Measurements from ENCODE around the gene COL13A1.

COL13A1 gene

GRCh38 chr10:69938541-69938991 is 136.9 kb downstream of the COL13A1 start:
- CTCF ChIA-PET = interaction anchor here (1.0 kb wide), 1 partner anchor 24 kb away, joined by 3 read pairs; no protein-coding TSS in a partner anchor
- Histone ChIP-seq H3K4me3 (ENCODE audit: control insufficient read depth in 1 of 7, extremely low read depth in 1 of 7, insufficient read depth in 4 of 7, low read depth in 2 of 7, low read length in 6 of 7) (no peak overlapping the region), H3K27ac (ENCODE audit: insufficient read depth in 1 of 2, low read depth in 1 of 2, low read length in 2 of 2, poor library complexity in 1 of 2, severe bottlenecking in 2 of 2) (no peak overlapping the region), H3K9me3 (ENCODE audit: control extremely low read depth in 1 of 5, control insufficient read depth in 4 of 5, insufficient read depth in 2 of 5, low read depth in 1 of 5, low read length in 4 of 5) (peaks cover 0 to 18% (median 8%) of the 10 kb centered on the region in 5 experiments), H3K36me3 (ENCODE audit: control insufficient read depth in 4 of 4, insufficient read depth in 4 of 4, low read length in 3 of 4) (no peaks in the 10 kb centered on the region), H3K4me1 (ENCODE audit: control extremely low read depth in 1 of 4, control insufficient read depth in 4 of 4, insufficient read depth in 4 of 4, low read length in 3 of 4) (no peaks in the 10 kb centered on the region), H3K27me3 (replicated peaks in 2 of 5; ENCODE audit: control insufficient read depth in 4 of 5, insufficient read depth in 5 of 5, low read length in 4 of 5) (peaks cover 0 to 4% (median 0%) of the 10 kb centered on the region in 5 experiments)
- POLR2A ChIA-PET = no interaction called here
- 100% methylated on average over 2 of the region's 5 CpGs for WGBS (ENCODE audit: insufficient coverage)
- DNase-seq = no peak

GRCh38 chr10:69939061-69939460 is 137.4 kb downstream of the COL13A1 start:
- Histone ChIP-seq H3K4me3 (ENCODE audit: control insufficient read depth in 1 of 7, extremely low read depth in 1 of 7, insufficient read depth in 4 of 7, low read depth in 2 of 7, low read length in 6 of 7) (no peak overlapping the region), H3K9me3 (ENCODE audit: control extremely low read depth in 1 of 5, control insufficient read depth in 4 of 5, insufficient read depth in 2 of 5, low read depth in 1 of 5, low read length in 4 of 5) (peaks cover 0 to 18% (median 8%) of the 10 kb centered on the region in 5 experiments), H3K36me3 (ENCODE audit: control insufficient read depth in 4 of 4, insufficient read depth in 4 of 4, low read length in 3 of 4) (no peaks in the 10 kb centered on the region), H3K4me1 (ENCODE audit: control extremely low read depth in 1 of 4, control insufficient read depth in 4 of 4, insufficient read depth in 4 of 4, low read length in 3 of 4) (no peaks in the 10 kb centered on the region), H3K27me3 (replicated peaks in 2 of 5; ENCODE audit: control insufficient read depth in 4 of 5, insufficient read depth in 5 of 5, low read length in 4 of 5) (peaks cover 0 to 4% (median 0%) of the 10 kb centered on the region in 5 experiments), H3K27ac (ENCODE audit: insufficient read depth in 1 of 2, low read depth in 1 of 2, low read length in 2 of 2, poor library complexity in 1 of 2, severe bottlenecking in 2 of 2) (no peak overlapping the region)
- WGBS (ENCODE audit: insufficient coverage) = no CpG with 5 or more reads among the region's 3 CpGs
- no peak for DNase-seq
- CTCF ChIA-PET = interaction anchor here (1.0 kb wide), 1 partner anchor 24 kb away, joined by 3 read pairs; no protein-coding TSS in a partner anchor
- POLR2A ChIA-PET = no interaction called here

GRCh38 chr10:69939481-69939880 is 137.8 kb downstream of the COL13A1 start:
- no peaks in the 10 kb centered on the region for H3K36me3 ChIP-seq (ENCODE audit: control insufficient read depth in 4 of 4, insufficient read depth in 4 of 4, low read length in 3 of 4)
- no peak overlapping the region for H3K4me3 ChIP-seq (ENCODE audit: control insufficient read depth in 1 of 7, extremely low read depth in 1 of 7, insufficient read depth in 4 of 7, low read depth in 2 of 7, low read length in 6 of 7)
- peaks cover 0 to 18% (median 8%) of the 10 kb centered on the region in 5 experiments for H3K9me3 ChIP-seq (ENCODE audit: control extremely low read depth in 1 of 5, control insufficient read depth in 4 of 5, insufficient read depth in 2 of 5, low read depth in 1 of 5, low read length in 4 of 5)
- DNase-seq = no peak
- no peak overlapping the region for H3K27ac ChIP-seq (ENCODE audit: insufficient read depth in 1 of 2, low read depth in 1 of 2, low read length in 2 of 2, poor library complexity in 1 of 2, severe bottlenecking in 2 of 2)
- ChIA-PET POLR2A (no interaction called here), CTCF (interaction anchor here (1.1 kb wide), 1 partner anchor 18 kb away, joined by 3 read pairs; no protein-coding TSS in a partner anchor)
- WGBS (ENCODE audit: insufficient coverage) = 98% methylated on average over 4 of the region's 4 CpGs
- H3K27me3 ChIP-seq (replicated peaks in 2 of 5; ENCODE audit: control insufficient read depth in 4 of 5, insufficient read depth in 5 of 5, low read length in 4 of 5) = peaks cover 0 to 2% (median 0%) of the 10 kb centered on the region in 5 experiments
- no peaks in the 10 kb centered on the region for H3K4me1 ChIP-seq (ENCODE audit: control extremely low read depth in 1 of 4, control insufficient read depth in 4 of 4, insufficient read depth in 4 of 4, low read length in 3 of 4)

GRCh38 chr10:69941730-69942129 is 140.0 kb downstream of the COL13A1 start:
- peaks cover 0 to 2% (median 0%) of the 10 kb centered on the region in 5 experiments for H3K27me3 ChIP-seq (replicated peaks in 2 of 5; ENCODE audit: control insufficient read depth in 4 of 5, insufficient read depth in 5 of 5, low read length in 4 of 5)
- no peak overlapping the region for H3K27ac ChIP-seq (ENCODE audit: insufficient read depth in 1 of 2, low read depth in 1 of 2, low read length in 2 of 2, poor library complexity in 1 of 2, severe bottlenecking in 2 of 2)
- H3K9me3 ChIP-seq (ENCODE audit: control extremely low read depth in 1 of 5, control insufficient read depth in 4 of 5, insufficient read depth in 2 of 5, low read depth in 1 of 5, low read length in 4 of 5) = peaks cover 0 to 18% (median 8%) of the 10 kb centered on the region in 5 experiments
- WGBS (ENCODE audit: insufficient coverage) = 96% methylated on average over 9 of the region's 11 CpGs
- CTCF ChIA-PET = interaction anchor here (1.0 to 1.6 kb wide), 2 partner anchors 25 to 210 kb away, joined by 3 read pairs; no protein-coding TSS in a partner anchor
- H3K4me3 ChIP-seq (ENCODE audit: control insufficient read depth in 1 of 7, extremely low read depth in 1 of 7, insufficient read depth in 4 of 7, low read depth in 2 of 7, low read length in 6 of 7) = no peak overlapping the region
- DNase-seq = no peak
- no peaks in the 10 kb centered on the region for H3K36me3 ChIP-seq (ENCODE audit: control insufficient read depth in 4 of 4, insufficient read depth in 4 of 4, low read length in 3 of 4)
- no peaks in the 10 kb centered on the region for H3K4me1 ChIP-seq (ENCODE audit: control extremely low read depth in 1 of 4, control insufficient read depth in 4 of 4, insufficient read depth in 4 of 4, low read length in 3 of 4)
- POLR2A ChIA-PET = no interaction called here

GRCh38 chr10:69943292-69943820 is 141.7 kb downstream of the COL13A1 start:
- no peak overlapping the region for H3K27ac ChIP-seq (ENCODE audit: insufficient read depth in 1 of 2, low read depth in 1 of 2, low read length in 2 of 2, poor library complexity in 1 of 2, severe bottlenecking in 2 of 2)
- no peak for DNase-seq
- no peak overlapping the region for H3K4me3 ChIP-seq (ENCODE audit: control insufficient read depth in 1 of 7, extremely low read depth in 1 of 7, insufficient read depth in 4 of 7, low read depth in 2 of 7, low read length in 6 of 7)
- ChIA-PET POLR2A (no interaction called here), CTCF (interaction anchor here (1.2 to 1.6 kb wide), 2 partner anchors 16 to 27 kb away, joined by 3 to 4 read pairs; no protein-coding TSS in a partner anchor)
- no peaks in the 10 kb centered on the region for H3K4me1 ChIP-seq (ENCODE audit: control extremely low read depth in 1 of 4, control insufficient read depth in 4 of 4, insufficient read depth in 4 of 4, low read length in 3 of 4)
- 98% methylated on average over 11 of the region's 19 CpGs for WGBS (ENCODE audit: insufficient coverage)
- peaks cover 0 to 2% (median 0%) of the 10 kb centered on the region in 5 experiments for H3K27me3 ChIP-seq (replicated peaks in 2 of 5; ENCODE audit: control insufficient read depth in 4 of 5, insufficient read depth in 5 of 5, low read length in 4 of 5)
- H3K36me3 ChIP-seq (ENCODE audit: control insufficient read depth in 4 of 4, insufficient read depth in 4 of 4, low read length in 3 of 4) = no peaks in the 10 kb centered on the region
- H3K9me3 ChIP-seq (ENCODE audit: control extremely low read depth in 1 of 5, control insufficient read depth in 4 of 5, insufficient read depth in 2 of 5, low read depth in 1 of 5, low read length in 4 of 5) = peaks cover 0 to 18% (median 8%) of the 10 kb centered on the region in 5 experiments

GRCh38 chr10:69944761-69945160 is 143.1 kb downstream of the COL13A1 start:
- Histone ChIP-seq H3K27me3 (replicated peaks in 2 of 5; ENCODE audit: control insufficient read depth in 4 of 5, insufficient read depth in 5 of 5, low read length in 4 of 5) (peaks cover 0 to 2% (median 0%) of the 10 kb centered on the region in 5 experiments), H3K27ac (ENCODE audit: insufficient read depth in 1 of 2, low read depth in 1 of 2, low read length in 2 of 2, poor library complexity in 1 of 2, severe bottlenecking in 2 of 2) (no peak overlapping the region), H3K4me3 (ENCODE audit: control insufficient read depth in 1 of 7, extremely low read depth in 1 of 7, insufficient read depth in 4 of 7, low read depth in 2 of 7, low read length in 6 of 7) (no peak overlapping the region), H3K4me1 (ENCODE audit: control extremely low read depth in 1 of 4, control insufficient read depth in 4 of 4, insufficient read depth in 4 of 4, low read length in 3 of 4) (no peaks in the 10 kb centered on the region), H3K36me3 (ENCODE audit: control insufficient read depth in 4 of 4, insufficient read depth in 4 of 4, low read length in 3 of 4) (no peaks in the 10 kb centered on the region), H3K9me3 (ENCODE audit: control extremely low read depth in 1 of 5, control insufficient read depth in 4 of 5, insufficient read depth in 2 of 5, low read depth in 1 of 5, low read length in 4 of 5) (peaks cover 0 to 18% (median 8%) of the 10 kb centered on the region in 5 experiments)
- no peak for DNase-seq
- ChIA-PET POLR2A (no interaction called here), CTCF (interaction anchor here (1.0 to 1.2 kb wide), 3 partner anchors 10 to 30 kb away, joined by 3 read pairs; no protein-coding TSS in a partner anchor)
- WGBS (ENCODE audit: insufficient coverage) = 93% methylated on average over 9 of the region's 10 CpGs

GRCh38 chr10:69948261-69948660 is 146.6 kb downstream of the COL13A1 start:
- Histone ChIP-seq H3K4me3 (ENCODE audit: control insufficient read depth in 1 of 7, extremely low read depth in 1 of 7, insufficient read depth in 4 of 7, low read depth in 2 of 7, low read length in 6 of 7) (no peak overlapping the region), H3K36me3 (ENCODE audit: control insufficient read depth in 4 of 4, insufficient read depth in 4 of 4, low read length in 3 of 4) (no peaks in the 10 kb centered on the region), H3K9me3 (ENCODE audit: control extremely low read depth in 1 of 5, control insufficient read depth in 4 of 5, insufficient read depth in 2 of 5, low read depth in 1 of 5, low read length in 4 of 5) (no peaks in the 10 kb centered on the region), H3K4me1 (ENCODE audit: control extremely low read depth in 1 of 4, control insufficient read depth in 4 of 4, insufficient read depth in 4 of 4, low read length in 3 of 4) (no peaks in the 10 kb centered on the region), H3K27me3 (replicated peaks in 2 of 5; ENCODE audit: control insufficient read depth in 4 of 5, insufficient read depth in 5 of 5, low read length in 4 of 5) (peaks cover 0 to 6% (median 0%) of the 10 kb centered on the region in 5 experiments), H3K27ac (ENCODE audit: insufficient read depth in 1 of 2, low read depth in 1 of 2, low read length in 2 of 2, poor library complexity in 1 of 2, severe bottlenecking in 2 of 2) (no peak overlapping the region)
- 100% methylated on average over 4 of the region's 4 CpGs for WGBS (ENCODE audit: insufficient coverage)
- DNase-seq = no peak
- CTCF ChIA-PET = no interaction called here
- POLR2A ChIA-PET = no interaction called here

Data from common myeloid progenitor, CD34-positive (primary cell).